Pancreas (tissue), 10 donors: ENCODE measurements around the gene CDH4. TPM values are rescaled to one million over a fixed set of nuclear protein-coding genes. Genes with fewer than 3 reads are reported as not detected.

Experiments used
- ATAC-seq, 4 donors: fragments of 200-7000 bp; cut with Tn5 transposase; one replicate each; pipeline versions ENCODE4 v1.8.0 to v1.9.1; 2020; ENCODE audit warnings: mild to moderate bottlenecking in 4 of 4, moderate library complexity in 4 of 4
- DNase-seq, 6 donors: peaks; one replicate each; pipeline ENCODE4 v3.0.0-alpha.2; 2020
- FAIRE-seq: peaks from 2 replicates; lab custom pipeline; 2012; peaks lifted over from hg19 to GRCh38; lab: Jason Lieb, UNC
- H3K27ac ChIP-seq, 4 donors: fragments of 200-600 bp; sonication (generic); 1 replicate in 3 of 4; 2 replicates in 1 of 4; pipeline versions ENCODE4 v1.5.0 to v1.8.0; 2020
- H3K27me3 ChIP-seq, 4 donors: fragments of 200-600 bp; one replicate each; pipeline ENCODE4 v1.8.0; 2021
- H3K36me3 ChIP-seq, 3 donors: fragments of 200-600 bp; sonication (generic) in 1 of 3; one replicate each; pipeline versions ENCODE4 v1.5.0 to v1.8.0; 2020 to 2021
- H3K4me1 ChIP-seq, 3 donors: fragments of 200-600 bp; one replicate each; pipeline ENCODE4 v1.8.0; 2021
- H3K4me3 ChIP-seq, 4 donors: fragments of 200-600 bp; sonication (generic) in 2 of 4; one replicate each; pipeline versions ENCODE4 v1.5.0 to v1.8.0; 2020 to 2021
- H3K9me3 ChIP-seq, 4 donors: fragments of 200-600 bp; one replicate each; pipeline ENCODE4 v1.8.0; 2021
- CTCF ChIP-seq, 4 donors: fragments of 200-600 bp; sonication (generic) in 3 of 4; IDR thresholded peaks; one replicate each; pipeline versions ENCODE4 v1.5.0 to v1.8.0; 2021; ENCODE audit warnings: antibody characterized with exemption in 4 of 4
- WGBS, 2 donors: extraction: QIAGEN DNeasy Blood & Tissue Kit; methylation state at CpG; one replicate each; pipeline ENCODE4 v1.1.7; 2013; 5-methylcytosine and 5-hydroxymethylcytosine counted together
- intact Hi-C, 3 donors: fragments of 100-400 bp; cut with DNase I; formaldehyde crosslinking; loops; one replicate each; pipeline versions ENCODE4 v1.11.1 to v1.14.2; 2022
- polyA plus RNA-seq, 2 donors: library from polyadenylated mRNA; stranded (reverse); fragments of 200-250 nt; gene quantifications; one replicate each; pipeline ENCODE4 v1.2.3, GENCODE V29; 2013
- total RNA-seq, 6 donors: library from RNA; stranded (reverse); fragmentation: NEBNext Ultra II Directional in 4 of 6; extraction: Animal tissue kit (Norgen Biotek cat#: 25700) in 4 of 6; gene quantifications; one replicate each; pipeline versions ENCODE4 v1.2.1 to v1.2.4, GENCODE V29; 2021 to 2023
- donor health status: healthy with polysubstance abuse.
- donor health status: DM: no; HTN: no; CAD: no; lungs with moderate emphysema.
- donor health status: DM: no; HTN: no; CAD: no.
- donor health status: control.
- donor health status: control.
- donor health status: Bipolar disorder and iron deficiency.
- donor health status: DM: yes; HTN: yes; CAD: no.
- donor health status: DM: no; HTN: no; CAD: no.
- donor health status: DM: no; HTN: no; CAD: no.
- donor health status: DM: yes; HTN: yes; CAD: no.

CDH4 gene
- total and polyA plus RNA-seq, 8 donors: 0.04 to 1.4 (median 0.27) TPM

GRCh38 chr20:61459266-61459665 lies 207.2 kb downstream of the CDH4 start:
- TF ChIP-seq CTCF (IDR thresholded peaks at IDR 0.05): no peak
- H3K4me1 ChIP-seq: no peaks in the 10 kb centered on the region
- 63 to 78% methylated on average over 7 of the region's 7 CpGs for WGBS, 2 donors
- no peaks in the 10 kb centered on the region for H3K9me3 ChIP-seq
- no peaks in the 10 kb centered on the region for H3K36me3 ChIP-seq
- intact Hi-C loops: no loop called here
- no peaks in the 10 kb centered on the region for H3K27me3 ChIP-seq
- no peak for DNase-seq
- no peak for FAIRE-seq
- H3K4me3 ChIP-seq: no peak overlapping the region
- no peak for ATAC-seq
- H3K27ac ChIP-seq: no peak overlapping the region

- no peak for TF ChIP-seq CTCF (IDR thresholded peaks at IDR 0.05)
- Histone ChIP-seq H3K36me3 (no peaks in the 10 kb centered on the region), H3K27ac (no peak overlapping the region), H3K27me3 (no peaks in the 10 kb centered on the region), H3K9me3 (no peaks in the 10 kb centered on the region), H3K4me1 (no peaks in the 10 kb centered on the region), H3K4me3 (no peak overlapping the region)
- WGBS, 2 donors: 69 to 87% methylated on average over 7 of the region's 7 CpGs
- intact Hi-C loops: no loop called here
- no peak for FAIRE-seq
- no peak for ATAC-seq
- no peak for DNase-seq
Measured at GRCh38 chr20:61459705-61460104, 207.6 kb downstream of the CDH4 start.

GRCh38 chr20:61460261-61461052 lies 208.4 kb downstream of the CDH4 start:
- intact Hi-C loops: no loop called here
- Histone ChIP-seq H3K4me3 (no peak overlapping the region), H3K27ac (no peak overlapping the region), H3K4me1 (no peaks in the 10 kb centered on the region), H3K27me3 (no peaks in the 10 kb centered on the region), H3K9me3 (no peaks in the 10 kb centered on the region), H3K36me3 (no peaks in the 10 kb centered on the region)
- DNase-seq (no peak), ATAC-seq (no peak), FAIRE-seq (no peak)
- 57 to 70% methylated on average over 11 of the region's 11 CpGs for WGBS, 2 donors
- no peak for TF ChIP-seq CTCF (IDR thresholded peaks at IDR 0.05)

GRCh38 chr20:61461461-61461860 lies 209.4 kb downstream of the CDH4 start:
- no peak for FAIRE-seq
- DNase-seq: no peak
- no peak overlapping the region for H3K4me3 ChIP-seq
- H3K27me3 ChIP-seq: no peaks in the 10 kb centered on the region
- no peaks in the 10 kb centered on the region for H3K9me3 ChIP-seq
- intact Hi-C loops: no loop called here
- WGBS, 2 donors: 72 to 76% methylated on average over 12 of the region's 12 CpGs
- ATAC-seq: no peak
- H3K36me3 ChIP-seq: no peaks in the 10 kb centered on the region
- no peak for TF ChIP-seq CTCF (IDR thresholded peaks at IDR 0.05)
- H3K27ac ChIP-seq: no peak overlapping the region
- H3K4me1 ChIP-seq: no peaks in the 10 kb centered on the region
